ENCODE measurements around the gene IFNL2.

DNA sequence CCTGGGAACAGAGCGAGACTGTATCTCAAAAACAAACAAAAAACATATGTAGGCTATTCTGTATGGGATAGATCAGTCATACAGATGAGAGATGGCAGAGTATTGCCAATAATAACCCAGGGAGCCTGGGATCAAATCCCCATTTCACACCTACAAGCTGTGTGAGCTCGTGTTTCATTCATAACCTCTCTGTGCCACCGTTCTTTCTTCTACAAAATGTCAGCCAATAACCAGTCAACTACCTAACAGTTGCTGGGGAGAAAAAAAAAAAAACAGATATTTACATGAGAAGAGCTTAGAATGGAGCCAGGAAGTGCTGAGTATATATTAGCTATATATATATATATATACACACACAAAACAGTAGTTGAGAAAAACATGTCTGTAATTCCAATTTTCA, 6.5 kb upstream of the IFNL2 start:
- TF ChIP-seq EP300 (IDR thresholded peaks at IDR 0.05) (no peak), POLR2A (IDR thresholded peaks at IDR 0.05) (no peak), POLR2AphosphoS5 (IDR thresholded peaks at IDR 0.05) (no peak)
- TF ChIP-seq, protein P1, sequence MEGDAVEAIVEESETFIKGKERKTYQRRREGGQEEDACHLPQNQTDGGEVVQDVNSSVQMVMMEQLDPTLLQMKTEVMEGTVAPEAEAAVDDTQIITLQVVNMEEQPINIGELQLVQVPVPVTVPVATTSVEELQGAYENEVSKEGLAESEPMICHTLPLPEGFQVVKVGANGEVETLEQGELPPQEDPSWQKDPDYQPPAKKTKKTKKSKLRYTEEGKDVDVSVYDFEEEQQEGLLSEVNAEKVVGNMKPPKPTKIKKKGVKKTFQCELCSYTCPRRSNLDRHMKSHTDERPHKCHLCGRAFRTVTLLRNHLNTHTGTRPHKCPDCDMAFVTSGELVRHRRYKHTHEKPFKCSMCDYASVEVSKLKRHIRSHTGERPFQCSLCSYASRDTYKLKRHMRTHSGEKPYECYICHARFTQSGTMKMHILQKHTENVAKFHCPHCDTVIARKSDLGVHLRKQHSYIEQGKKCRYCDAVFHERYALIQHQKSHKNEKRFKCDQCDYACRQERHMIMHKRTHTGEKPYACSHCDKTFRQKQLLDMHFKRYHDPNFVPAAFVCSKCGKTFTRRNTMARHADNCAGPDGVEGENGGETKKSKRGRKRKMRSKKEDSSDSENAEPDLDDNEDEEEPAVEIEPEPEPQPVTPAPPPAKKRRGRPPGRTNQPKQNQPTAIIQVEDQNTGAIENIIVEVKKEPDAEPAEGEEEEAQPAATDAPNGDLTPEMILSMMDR (IDR thresholded peaks at IDR 0.05) = no peak
